ACC112 (cell line): Measurements from ENCODE around the gene TBX2.

Experiments
- H2AFZ ChIP-seq: fragments of 200-600 bp; sonication (generic); one replicate; pipeline ENCODE4 v1.6.0; 2017; ENCODE audit warnings: antibody characterized with exemption, low read length; ENCODE audit not compliant: unreplicated experiment
- H3K27ac ChIP-seq: fragments of 200-600 bp; sonication (generic); 2 replicates; pipeline ENCODE4 v1.5.1; 2014; ENCODE audit warnings: low read depth, mild to moderate bottlenecking, antibody characterized with exemption, low read length, moderate library complexity
- H3K27me3 ChIP-seq: fragments of 200-600 bp; sonication (generic); 2 replicates; pipeline ENCODE4 v1.6.1; 2014; ENCODE audit warnings: mild to moderate bottlenecking, antibody characterized with exemption, low read length, moderate library complexity, mixed read lengths; ENCODE audit not compliant: insufficient read depth
- H3K36me3 ChIP-seq: fragments of 200-600 bp; sonication (generic); 2 replicates; pipeline ENCODE4 v1.6.1; 2016; ENCODE audit warnings: mild to moderate bottlenecking, antibody characterized with exemption, low read length, moderate library complexity, mixed read lengths; ENCODE audit not compliant: insufficient read depth
- H3K4me1 ChIP-seq: fragments of 200-600 bp; sonication (generic); one replicate; pipeline ENCODE4 v1.6.1; 2016; ENCODE audit warnings: low read length, mixed read lengths; ENCODE audit not compliant: insufficient read depth, unreplicated experiment, control insufficient read depth
- H3K4me3 ChIP-seq: fragments of 200-600 bp; sonication (generic); 2 replicates; pipeline ENCODE4 v1.5.1; 2014; ENCODE audit warnings: mild to moderate bottlenecking, low read depth, low read length
- H3K79me2 ChIP-seq: fragments of 200-600 bp; sonication (generic); one replicate; pipeline ENCODE4 v1.6.0; 2016; ENCODE audit warnings: low read length; ENCODE audit not compliant: control insufficient read depth, unreplicated experiment, insufficient read depth

TBX2 gene

DNA sequence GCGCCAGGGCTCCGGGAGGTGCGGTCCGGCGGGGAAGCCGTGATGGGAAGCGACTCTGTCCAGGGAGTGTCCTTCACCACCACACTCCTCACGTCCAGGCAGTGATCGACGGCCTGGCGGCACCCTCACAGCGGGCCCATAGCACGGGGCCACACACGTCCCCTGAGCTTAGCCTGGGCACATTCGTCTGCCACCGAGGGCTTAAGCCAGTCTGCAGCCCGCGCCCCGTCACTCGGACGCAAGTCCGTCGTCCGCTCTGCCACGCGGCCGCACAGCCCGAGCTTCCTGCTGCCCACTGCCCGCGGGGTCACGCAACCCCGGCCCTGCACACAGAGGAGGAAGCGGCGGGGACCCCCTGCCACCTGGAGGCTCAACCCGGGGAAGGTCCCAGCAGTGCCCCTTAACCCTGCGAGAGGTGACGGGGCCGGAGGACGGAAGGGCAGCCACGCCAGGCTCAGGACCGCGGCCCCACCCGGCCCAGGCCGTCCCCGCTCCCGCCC, 3.0 kb upstream of the TBX2 start:
- Histone ChIP-seq H2AFZ (peak overlapping the region; percentile 79), H3K4me3 (peak overlapping the region; percentile 98), H3K79me2 (peaks cover 44% of the 10 kb centered on the region), H3K27me3 (no peaks in the 10 kb centered on the region), H3K4me1 (peaks cover 12% of the 10 kb centered on the region), H3K27ac (no peak overlapping the region), H3K36me3 (no peaks in the 10 kb centered on the region)

DNA sequence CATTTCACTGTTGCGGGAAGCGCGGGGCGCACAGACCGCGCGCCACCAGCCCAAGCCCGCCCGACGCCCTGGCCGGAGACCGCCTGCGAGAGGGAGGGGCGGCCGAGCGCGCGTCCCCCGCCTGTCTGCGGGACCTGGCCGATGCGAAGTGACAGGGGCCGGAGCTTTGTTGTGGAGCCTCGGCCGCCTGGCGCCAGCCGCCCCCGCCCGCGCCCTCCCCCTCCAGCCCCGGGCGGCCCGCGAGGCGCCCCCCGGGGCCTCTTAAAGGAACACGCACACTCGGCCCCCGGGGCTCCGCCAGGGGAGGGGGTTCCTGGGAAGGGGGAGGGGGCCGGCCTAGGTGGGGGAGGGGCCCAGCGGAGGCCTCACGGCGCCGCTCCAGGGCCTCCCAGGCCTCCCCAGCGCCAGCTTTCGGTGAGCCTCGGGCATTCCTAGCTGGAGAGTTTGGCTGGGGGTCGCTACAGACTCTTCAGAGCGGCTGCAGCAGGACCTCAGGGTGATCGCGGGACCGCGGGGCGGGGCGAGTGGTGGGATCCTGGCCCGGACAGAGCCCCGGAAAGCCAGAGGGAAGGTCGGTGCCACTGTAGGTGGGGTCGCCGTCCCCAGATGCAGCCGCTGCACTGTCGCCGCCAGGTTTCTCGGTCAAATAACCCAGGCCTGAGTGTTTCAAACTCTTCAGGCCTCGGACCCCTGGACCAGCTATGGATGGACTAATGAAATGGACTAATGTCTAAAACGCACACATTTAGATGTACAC, 2.4 kb upstream of the TBX2 start:
- H3K27me3 ChIP-seq = no peaks in the 10 kb centered on the region
- peaks cover 50% of the 10 kb centered on the region for H3K79me2 ChIP-seq
- no peaks in the 10 kb centered on the region for H3K36me3 ChIP-seq
- H3K4me1 ChIP-seq = peaks cover 16% of the 10 kb centered on the region
- no peak overlapping the region for H3K27ac ChIP-seq
- peak overlapping the region; percentile 79 for H2AFZ ChIP-seq
- H3K4me3 ChIP-seq = peak overlapping the region; percentile 98

DNA sequence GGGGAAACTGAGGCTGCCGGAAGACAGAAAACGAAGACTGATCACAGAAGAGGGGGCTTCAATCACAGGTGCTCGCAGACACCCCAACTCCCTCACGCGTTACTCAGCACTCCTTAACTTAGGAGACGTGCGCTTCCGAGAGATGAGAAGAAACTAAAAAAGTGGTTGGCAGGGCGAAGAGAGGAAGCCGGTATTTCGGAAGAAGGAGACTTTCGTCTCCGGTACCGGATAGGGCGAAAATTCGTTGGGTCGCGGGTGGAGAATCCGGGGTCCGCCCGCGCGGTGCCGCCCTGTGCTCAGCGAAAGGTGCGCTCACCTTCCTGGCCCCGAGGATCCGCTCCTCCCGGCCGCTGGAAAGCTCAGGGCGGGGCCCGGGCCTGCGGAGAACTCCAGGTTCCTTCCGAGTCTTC, 917 bp upstream of the TBX2 start:
- H2AFZ ChIP-seq = peak overlapping the region; percentile 74
- peaks cover 64% of the 10 kb centered on the region for H3K79me2 ChIP-seq
- H3K27ac ChIP-seq = peak overlapping the region; percentile 71; the same call in 1 of the 2 replicates
- H3K4me1 ChIP-seq = peaks cover 16% of the 10 kb centered on the region
- 0 out of 2 replicates have a peak, but pooled peaks cover 6% of the 10 kb centered on the region for H3K36me3 ChIP-seq
- H3K27me3 ChIP-seq = no peaks in the 10 kb centered on the region
- peak overlapping the region; percentile 98 for H3K4me3 ChIP-seq

DNA sequence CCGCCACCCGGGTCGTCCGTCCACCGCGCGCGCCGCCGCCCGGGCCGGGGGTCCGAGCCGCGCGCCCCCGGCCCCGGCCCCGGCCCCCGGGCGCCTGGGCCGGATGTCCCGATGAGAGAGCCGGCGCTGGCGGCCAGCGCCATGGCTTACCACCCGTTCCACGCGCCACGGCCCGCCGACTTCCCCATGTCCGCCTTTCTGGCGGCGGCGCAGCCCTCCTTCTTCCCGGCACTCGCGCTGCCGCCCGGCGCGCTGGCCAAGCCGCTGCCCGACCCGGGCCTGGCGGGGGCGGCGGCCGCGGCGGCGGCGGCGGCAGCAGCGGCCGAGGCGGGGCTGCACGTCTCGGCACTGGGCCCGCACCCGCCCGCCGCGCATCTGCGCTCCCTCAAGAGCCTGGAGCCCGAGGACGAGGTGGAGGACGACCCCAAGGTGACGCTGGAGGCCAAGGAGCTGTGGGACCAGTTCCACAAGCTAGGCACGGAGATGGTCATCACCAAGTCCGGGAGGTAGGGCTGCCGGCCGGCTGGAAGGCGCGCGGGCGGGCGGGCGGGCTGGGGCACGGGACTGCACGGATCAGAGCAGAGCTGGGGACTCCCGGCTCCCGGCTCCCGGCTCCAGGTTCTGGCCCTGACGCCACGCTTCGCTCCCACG, 548 bp downstream of the TBX2 start:
- Histone ChIP-seq H2AFZ (no peak overlapping the region), H3K4me3 (peak overlapping the region; percentile 98)

DNA sequence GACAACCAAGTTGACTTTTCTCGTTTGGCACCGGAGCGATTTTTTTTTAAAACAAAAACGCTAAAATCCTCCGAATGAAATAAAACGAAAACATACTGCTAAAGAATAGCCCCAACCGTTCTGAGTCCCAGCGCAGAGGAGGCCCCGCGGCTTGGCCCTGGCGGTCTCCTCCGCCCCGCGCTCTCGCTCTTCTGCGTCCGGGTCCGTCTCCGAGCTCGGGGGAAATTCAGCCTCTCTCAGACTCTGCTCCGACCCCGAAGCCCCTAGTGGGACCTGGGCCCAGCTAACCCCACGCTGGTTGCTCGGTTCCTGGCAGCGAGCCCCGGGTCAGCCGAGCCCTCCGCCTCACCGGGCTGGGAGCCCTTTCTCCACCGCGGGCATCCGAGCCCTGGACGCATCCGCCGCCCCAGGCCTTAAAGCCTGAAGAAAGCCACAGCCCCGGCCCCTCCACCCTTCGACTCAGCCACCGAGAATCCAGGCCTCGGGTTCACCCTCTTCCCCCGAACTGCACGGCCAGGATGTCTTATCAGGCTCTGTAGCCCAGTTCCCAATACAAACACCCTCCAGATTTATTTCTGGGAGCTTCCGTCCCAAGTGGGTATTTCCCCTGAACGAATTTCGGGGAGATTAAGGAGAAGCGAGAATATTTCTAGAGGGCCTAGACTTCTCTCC, 1.2 kb downstream of the TBX2 start:
- peaks cover 73% of the 10 kb centered on the region for H3K79me2 ChIP-seq
- H2AFZ ChIP-seq = peak overlapping the region; percentile 63
- 0 out of 2 replicates have a peak, but pooled peaks cover 13% of the 10 kb centered on the region for H3K36me3 ChIP-seq
- peak overlapping the region; percentile 98 for H3K4me3 ChIP-seq
- no peaks in the 10 kb centered on the region for H3K27me3 ChIP-seq
- peaks cover 16% of the 10 kb centered on the region for H3K4me1 ChIP-seq
- peak overlapping the region; percentile 46 for H3K27ac ChIP-seq

More for the DNA sequence above, 548 bp downstream of the TBX2 start:
- H3K4me1 ChIP-seq = peaks cover 16% of the 10 kb centered on the region
- peaks cover 73% of the 10 kb centered on the region for H3K79me2 ChIP-seq
- H3K27me3 ChIP-seq = no peaks in the 10 kb centered on the region
- H3K27ac ChIP-seq = peak overlapping the region; percentile 71
- 0 out of 2 replicates have a peak, but pooled peaks cover 13% of the 10 kb centered on the region for H3K36me3 ChIP-seq

DNA sequence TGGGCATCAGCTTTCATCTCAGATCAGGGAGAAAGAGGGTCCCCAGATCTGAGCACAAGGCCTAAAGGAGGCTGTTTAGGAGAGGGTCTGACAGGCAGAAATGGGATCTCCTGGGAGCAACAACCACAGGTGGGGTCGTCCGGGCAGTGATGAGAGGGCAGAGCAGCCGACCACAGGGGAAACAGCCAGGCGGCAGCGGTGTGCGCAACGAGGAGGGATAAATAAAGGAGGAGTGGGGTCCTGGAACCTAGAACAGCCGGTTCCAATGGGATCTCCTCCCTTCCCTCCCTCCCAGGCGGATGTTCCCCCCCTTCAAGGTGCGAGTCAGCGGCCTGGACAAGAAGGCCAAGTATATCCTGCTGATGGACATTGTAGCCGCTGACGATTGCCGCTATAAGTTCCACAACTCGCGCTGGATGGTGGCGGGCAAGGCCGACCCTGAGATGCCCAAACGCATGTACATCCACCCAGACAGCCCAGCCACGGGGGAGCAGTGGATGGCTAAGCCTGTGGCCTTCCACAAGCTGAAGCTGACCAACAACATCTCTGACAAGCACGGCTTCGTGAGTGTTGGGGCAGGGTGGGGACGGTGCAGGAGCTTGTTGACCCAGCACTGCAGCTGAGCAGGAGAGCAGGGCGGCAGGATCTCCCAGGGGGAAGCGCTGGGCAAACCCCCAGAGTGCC, 1.9 kb downstream of the TBX2 start:
- Histone ChIP-seq H2AFZ (peak overlapping the region; percentile 63), H3K4me3 (peak overlapping the region; percentile 98), H3K36me3 (0 out of 2 replicates have a peak, but pooled peaks cover 13% of the 10 kb centered on the region), H3K27ac (peak overlapping the region; percentile 46), H3K4me1 (peaks cover 16% of the 10 kb centered on the region), H3K27me3 (no peaks in the 10 kb centered on the region), H3K79me2 (peaks cover 69% of the 10 kb centered on the region)

DNA sequence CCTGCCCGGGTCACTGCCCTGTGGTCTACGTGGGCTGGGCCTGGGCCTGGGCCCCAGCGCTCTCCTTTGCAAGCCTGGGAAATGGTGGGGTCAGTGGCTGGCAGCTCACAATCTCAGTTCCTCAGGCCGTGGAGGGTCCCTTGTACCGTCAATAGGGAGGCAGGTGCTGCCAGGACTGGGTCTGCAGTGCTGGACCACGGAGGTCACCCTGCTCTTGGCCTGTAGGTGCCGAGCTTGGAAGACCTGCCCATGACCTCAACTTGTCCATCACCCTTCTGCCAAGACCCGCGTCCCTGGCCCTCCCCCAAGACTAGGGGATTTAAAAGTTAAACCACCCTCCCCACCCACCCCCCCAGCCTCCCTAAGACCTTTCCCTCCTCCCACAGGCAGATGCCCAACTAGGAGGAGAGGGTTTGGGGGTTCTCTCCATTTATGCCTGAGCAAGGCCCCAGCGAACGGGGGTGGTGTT, 2.5 kb downstream of the TBX2 start:
- Histone ChIP-seq H3K79me2 (peaks cover 64% of the 10 kb centered on the region), H3K36me3 (0 out of 2 replicates have a peak, but pooled peaks cover 13% of the 10 kb centered on the region), H3K4me3 (peak overlapping the region; percentile 98)

DNA sequence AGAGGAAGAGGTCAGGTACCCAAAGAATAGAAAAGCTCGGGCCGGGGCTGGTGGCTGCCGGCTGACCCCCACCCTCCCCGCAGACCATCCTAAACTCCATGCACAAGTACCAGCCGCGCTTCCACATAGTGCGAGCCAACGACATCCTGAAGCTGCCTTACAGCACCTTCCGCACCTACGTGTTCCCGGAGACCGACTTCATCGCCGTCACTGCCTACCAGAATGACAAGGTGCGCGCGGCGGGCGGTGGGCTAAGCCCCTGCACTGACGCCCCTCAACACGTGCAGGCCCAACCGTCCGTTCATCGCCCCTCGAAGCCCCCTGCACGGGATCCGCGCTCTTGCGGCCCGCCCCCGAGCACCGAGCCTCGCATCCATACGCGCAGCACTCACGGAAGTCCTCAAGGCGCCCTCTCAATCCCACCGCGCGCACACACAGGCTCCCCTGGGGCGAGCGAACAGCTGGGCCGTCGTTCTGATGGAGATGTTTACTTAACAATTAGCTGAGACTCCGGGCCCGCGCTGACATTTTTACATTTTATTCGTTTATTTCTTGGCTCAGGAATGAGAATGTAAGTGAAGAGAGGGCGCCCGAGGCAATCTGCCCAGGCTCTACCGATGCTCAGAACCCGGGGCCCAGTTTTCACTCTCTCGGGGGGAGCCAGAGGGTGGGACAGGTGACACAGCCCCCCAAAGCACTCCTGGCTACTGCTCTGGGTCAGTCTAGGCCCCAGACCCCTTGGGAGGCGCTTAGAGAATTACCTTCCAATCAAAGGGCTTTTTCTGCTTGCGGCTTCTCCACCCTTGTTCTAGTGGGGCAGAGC, 3.5 kb downstream of the TBX2 start:
- Histone ChIP-seq H3K4me1 (peaks cover 10% of the 10 kb centered on the region), H3K27me3 (no peaks in the 10 kb centered on the region), H3K79me2 (peaks cover 55% of the 10 kb centered on the region), H3K36me3 (0 out of 2 replicates have a peak, but pooled peaks cover 13% of the 10 kb centered on the region), H3K4me3 (no peak overlapping the region), H2AFZ (no peak overlapping the region), H3K27ac (no peak overlapping the region)

More for the DNA sequence above, 2.5 kb downstream of the TBX2 start:
- Histone ChIP-seq H3K27me3 (no peaks in the 10 kb centered on the region), H3K27ac (no peak overlapping the region), H3K4me1 (peaks cover 16% of the 10 kb centered on the region), H2AFZ (no peak overlapping the region)

DNA sequence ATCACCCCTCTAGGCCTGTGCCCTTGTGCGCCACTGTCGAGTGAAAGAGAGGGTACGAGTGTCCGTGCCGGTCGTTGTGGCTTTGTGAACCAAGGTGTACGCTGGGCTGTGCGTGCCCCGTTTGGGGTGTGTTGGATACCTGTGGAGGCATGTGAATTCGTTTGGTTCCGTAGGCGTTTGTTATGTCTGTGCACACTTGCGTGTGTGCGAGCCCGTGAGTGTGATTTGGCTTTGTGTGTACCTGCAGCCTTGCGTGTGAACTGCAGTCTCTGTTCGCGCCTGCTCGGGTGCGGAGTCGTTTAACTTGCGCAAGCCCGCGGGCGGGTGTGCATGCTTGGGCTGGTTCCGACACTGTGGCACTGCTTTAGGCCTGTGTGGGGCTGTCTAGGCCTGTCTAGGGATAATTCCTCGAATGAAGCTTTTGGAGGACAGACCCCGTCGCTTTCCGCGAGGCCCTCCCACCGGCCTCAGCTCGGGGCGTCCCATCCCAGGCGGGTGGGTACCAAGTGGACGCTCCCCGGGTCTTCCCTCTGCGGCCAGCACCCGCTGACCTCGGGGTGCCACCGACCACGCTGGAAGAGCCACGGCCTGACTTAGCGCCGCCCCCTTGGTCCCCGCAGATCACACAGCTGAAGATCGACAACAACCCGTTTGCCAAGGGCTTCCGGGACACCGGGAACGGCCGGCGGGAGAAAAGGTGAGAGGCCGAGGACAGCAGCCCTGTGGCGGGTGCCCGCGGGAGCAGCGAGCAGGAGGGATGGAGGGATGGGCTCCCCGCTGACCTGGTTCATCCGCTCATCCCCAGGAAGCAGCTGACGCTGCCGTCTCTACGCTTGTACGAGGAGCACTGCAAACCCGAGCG, 4.4 kb downstream of the TBX2 start:
- H3K4me1 ChIP-seq = peaks cover 6% of the 10 kb centered on the region
- H3K4me3 ChIP-seq = no peak overlapping the region
- H3K79me2 ChIP-seq = peaks cover 47% of the 10 kb centered on the region
- H3K27me3 ChIP-seq = no peaks in the 10 kb centered on the region
- no peak overlapping the region for H3K27ac ChIP-seq
- no peak overlapping the region for H2AFZ ChIP-seq
- 0 out of 2 replicates have a peak, but pooled peaks cover 13% of the 10 kb centered on the region for H3K36me3 ChIP-seq
